Activated naive CD4-positive, alpha-beta T cell treated with anti-CD3 and anti-CD28 coated beads, Interleukin-2, amount 50 U/mL, for 24 hours (primary cell): ENCODE data around the gene GALNT14.

ENCODE experiments used
- H3K27ac Mint-ChIP-seq: one replicate; pipeline ENCODE4 v1.8.0; 2021; ENCODE audit warnings: mild to moderate bottlenecking, mixed read lengths
- H3K27me3 Mint-ChIP-seq: one replicate; pipeline ENCODE4 v1.8.0; 2021; ENCODE audit warnings: mixed read lengths
- H3K36me3 Mint-ChIP-seq: one replicate; pipeline ENCODE4 v1.8.0; 2021; ENCODE audit warnings: mixed read lengths
- H3K4me1 Mint-ChIP-seq: one replicate; pipeline ENCODE4 v1.8.0; 2021; ENCODE audit warnings: mixed read lengths
- H3K4me3 Mint-ChIP-seq: one replicate; pipeline ENCODE4 v1.8.0; 2021; ENCODE audit warnings: mild to moderate bottlenecking, mixed read lengths
- H3K9me3 Mint-ChIP-seq: one replicate; pipeline ENCODE4 v1.8.0; 2021; ENCODE audit warnings: mixed read lengths

The GALNT14 gene

GRCh38 chr2:31081492-31081891, 56.7 kb downstream of the GALNT14 start:
- H3K4me3 Mint-ChIP-seq = no peak overlapping the region
- no peak overlapping the region for H3K27ac Mint-ChIP-seq
- no peaks in the 10 kb centered on the region for H3K36me3 Mint-ChIP-seq
- no peaks in the 10 kb centered on the region for H3K27me3 Mint-ChIP-seq
- H3K4me1 Mint-ChIP-seq = no peaks in the 10 kb centered on the region
- H3K9me3 Mint-ChIP-seq = no peaks in the 10 kb centered on the region

- Mint-ChIP-seq H3K36me3 (no peaks in the 10 kb centered on the region), H3K27me3 (no peaks in the 10 kb centered on the region), H3K27ac (no peak overlapping the region), H3K9me3 (no peaks in the 10 kb centered on the region), H3K4me1 (no peaks in the 10 kb centered on the region), H3K4me3 (no peak overlapping the region)
Measured at GRCh38 chr2:31080361-31080760, 57.9 kb downstream of the GALNT14 start.

GRCh38 chr2:31079665-31080064, 58.6 kb downstream of the GALNT14 start:
- Mint-ChIP-seq H3K36me3 (no peaks in the 10 kb centered on the region), H3K27ac (no peak overlapping the region), H3K4me3 (no peak overlapping the region), H3K4me1 (no peaks in the 10 kb centered on the region), H3K9me3 (no peaks in the 10 kb centered on the region), H3K27me3 (no peaks in the 10 kb centered on the region)

DNA sequence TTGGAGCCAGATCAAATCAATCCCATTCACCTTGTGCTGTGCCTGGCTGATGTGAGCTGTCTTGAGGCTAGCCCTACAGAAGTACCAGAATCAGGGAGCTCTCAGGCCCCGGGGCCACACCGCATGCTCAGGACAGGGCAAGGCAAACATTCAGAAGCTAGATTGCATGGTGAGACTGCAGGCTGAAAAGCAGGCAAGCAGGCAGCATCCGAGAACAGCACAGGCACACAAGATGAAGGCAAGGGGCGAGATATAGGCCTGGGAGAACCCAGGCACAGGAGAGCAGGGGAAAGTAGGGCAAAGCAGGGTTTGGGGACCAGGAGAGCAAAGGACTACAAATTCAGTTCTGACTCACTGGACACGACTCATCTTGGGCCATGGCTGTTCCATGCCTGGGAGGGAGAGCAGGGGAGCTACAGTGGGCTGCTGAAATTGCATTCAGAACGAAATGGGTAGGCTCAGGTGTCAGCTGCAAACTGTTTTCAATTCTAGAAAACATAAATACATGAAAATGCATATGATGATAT, 59.6 kb downstream of the GALNT14 start:
- Mint-ChIP-seq H3K4me1 (no peaks in the 10 kb centered on the region), H3K4me3 (no peak overlapping the region), H3K27me3 (no peaks in the 10 kb centered on the region), H3K27ac (no peak overlapping the region), H3K36me3 (no peaks in the 10 kb centered on the region), H3K9me3 (no peaks in the 10 kb centered on the region)

DNA sequence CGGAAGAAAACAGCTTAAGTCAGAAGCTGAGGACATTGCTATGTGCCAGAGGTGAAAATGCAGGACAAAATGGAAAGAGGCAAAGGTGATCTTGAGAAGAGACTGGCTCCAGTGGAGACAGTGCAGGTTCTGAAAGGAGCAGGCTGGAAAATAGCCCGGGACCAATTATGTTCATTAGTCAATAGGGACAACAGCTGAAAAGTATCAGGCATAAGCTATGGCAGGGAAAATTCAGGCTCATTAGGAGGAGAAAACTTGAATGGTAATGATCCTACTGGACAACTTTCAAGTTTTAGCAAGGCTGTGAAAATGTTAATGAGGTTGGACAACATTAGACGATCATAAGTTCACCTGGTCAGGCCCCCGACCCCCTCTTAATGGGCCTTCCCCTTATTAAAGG, 60.2 kb downstream of the GALNT14 start:
- H3K4me3 Mint-ChIP-seq = no peak overlapping the region
- no peaks in the 10 kb centered on the region for H3K9me3 Mint-ChIP-seq
- H3K36me3 Mint-ChIP-seq = no peaks in the 10 kb centered on the region
- H3K4me1 Mint-ChIP-seq = no peaks in the 10 kb centered on the region
- peaks cover 2% of the 10 kb centered on the region for H3K27me3 Mint-ChIP-seq
- no peak overlapping the region for H3K27ac Mint-ChIP-seq

GRCh38 chr2:31075941-31076590, 62.2 kb downstream of the GALNT14 start:
- H3K4me3 Mint-ChIP-seq = no peak overlapping the region
- H3K4me1 Mint-ChIP-seq = no peaks in the 10 kb centered on the region
- H3K36me3 Mint-ChIP-seq = no peaks in the 10 kb centered on the region
- H3K9me3 Mint-ChIP-seq = no peaks in the 10 kb centered on the region
- H3K27me3 Mint-ChIP-seq = peaks cover 2% of the 10 kb centered on the region
- no peak overlapping the region for H3K27ac Mint-ChIP-seq

DNA sequence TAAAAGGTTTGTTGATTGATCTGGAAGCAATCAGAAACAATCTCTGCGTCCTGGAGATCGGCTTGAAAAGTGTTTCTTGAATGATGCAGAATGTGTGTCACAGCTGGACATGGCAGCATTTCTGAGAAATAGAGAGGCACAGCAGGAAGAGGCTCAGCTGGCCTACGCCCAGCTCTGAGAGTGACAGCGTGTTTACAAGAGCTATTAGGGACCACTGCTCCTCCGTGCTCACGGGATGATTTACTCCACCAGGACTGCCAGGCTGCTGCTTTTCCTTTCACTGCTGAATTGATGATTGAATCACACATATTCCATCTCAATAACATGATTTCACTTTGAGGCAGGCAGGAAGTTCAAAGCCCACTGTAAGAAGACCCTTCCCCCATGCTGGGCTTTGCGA, 62.8 kb downstream of the GALNT14 start:
- H3K27me3 Mint-ChIP-seq = peaks cover 2% of the 10 kb centered on the region
- no peak overlapping the region for H3K27ac Mint-ChIP-seq
- no peaks in the 10 kb centered on the region for H3K9me3 Mint-ChIP-seq
- H3K36me3 Mint-ChIP-seq = no peaks in the 10 kb centered on the region
- H3K4me1 Mint-ChIP-seq = no peaks in the 10 kb centered on the region
- no peak overlapping the region for H3K4me3 Mint-ChIP-seq

DNA sequence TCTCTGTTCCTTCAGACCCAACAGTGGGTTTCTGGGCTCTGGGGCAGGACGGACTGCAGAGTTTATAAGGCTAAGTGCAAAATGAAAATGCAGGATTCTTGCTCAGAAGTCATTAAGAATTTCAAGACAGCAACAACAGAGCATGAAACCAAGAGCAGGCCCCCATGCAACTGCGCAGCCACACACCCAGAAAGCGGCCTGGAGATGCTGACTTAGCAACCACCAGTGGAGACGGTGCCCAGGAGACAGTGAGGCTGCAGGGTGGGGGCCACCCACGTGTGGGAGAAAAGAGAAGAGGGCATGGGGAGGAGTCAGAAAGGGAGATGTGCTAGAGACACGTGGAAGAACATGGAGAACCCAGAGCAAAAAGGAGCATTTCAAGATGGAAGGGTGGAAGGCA, 66.5 kb downstream of the GALNT14 start:
- H3K9me3 Mint-ChIP-seq = no peaks in the 10 kb centered on the region
- H3K36me3 Mint-ChIP-seq = no peaks in the 10 kb centered on the region
- peaks cover 2% of the 10 kb centered on the region for H3K27me3 Mint-ChIP-seq
- H3K27ac Mint-ChIP-seq = no peak overlapping the region
- no peaks in the 10 kb centered on the region for H3K4me1 Mint-ChIP-seq
- no peak overlapping the region for H3K4me3 Mint-ChIP-seq

- Mint-ChIP-seq H3K4me1 (no peaks in the 10 kb centered on the region), H3K36me3 (no peaks in the 10 kb centered on the region), H3K4me3 (no peak overlapping the region), H3K27me3 (peaks cover 2% of the 10 kb centered on the region), H3K9me3 (no peaks in the 10 kb centered on the region), H3K27ac (no peak overlapping the region)
Measured at GRCh38 chr2:31070339-31071125, 67.7 kb downstream of the GALNT14 start.

DNA sequence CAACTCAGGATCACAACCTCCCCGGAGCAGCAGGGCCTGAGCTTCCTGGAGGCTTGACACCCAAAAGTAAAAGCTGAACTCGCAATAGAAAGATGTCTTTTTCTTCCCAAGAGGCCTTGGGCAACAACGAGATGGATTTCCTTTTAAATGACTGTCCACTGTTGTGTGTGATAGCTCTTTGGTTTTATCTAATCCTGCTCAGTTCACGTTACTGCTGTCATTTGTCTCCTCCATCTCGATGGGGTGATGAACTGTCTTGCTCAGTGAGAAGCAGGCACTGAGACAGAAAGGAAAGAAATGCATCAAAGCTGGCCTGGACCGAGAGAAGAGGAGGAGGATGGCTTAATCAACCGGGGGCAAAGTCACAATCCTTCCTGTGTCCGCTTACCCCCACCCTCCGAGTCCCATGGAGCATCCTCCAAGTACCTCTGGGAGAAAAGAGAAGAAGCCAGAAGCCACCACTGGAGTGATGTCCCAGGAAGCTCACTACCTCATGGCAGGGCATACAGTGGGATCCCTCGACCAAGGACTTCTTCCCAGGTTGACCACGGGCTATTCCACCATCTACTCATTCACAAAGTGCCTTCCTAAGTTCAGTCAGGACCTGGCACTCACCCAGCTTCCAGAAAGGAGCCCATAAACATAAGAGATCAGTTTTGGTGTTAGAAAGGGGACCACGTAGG, 68.5 kb downstream of the GALNT14 start:
- H3K27me3 Mint-ChIP-seq = peaks cover 2% of the 10 kb centered on the region
- no peaks in the 10 kb centered on the region for H3K36me3 Mint-ChIP-seq
- no peak overlapping the region for H3K27ac Mint-ChIP-seq
- H3K4me3 Mint-ChIP-seq = no peak overlapping the region
- no peaks in the 10 kb centered on the region for H3K4me1 Mint-ChIP-seq
- no peaks in the 10 kb centered on the region for H3K9me3 Mint-ChIP-seq

- Mint-ChIP-seq H3K27me3 (no peaks in the 10 kb centered on the region), H3K4me1 (no peaks in the 10 kb centered on the region), H3K9me3 (no peaks in the 10 kb centered on the region), H3K27ac (no peak overlapping the region), H3K36me3 (no peaks in the 10 kb centered on the region), H3K4me3 (no peak overlapping the region)
Measured at GRCh38 chr2:31067259-31067658, 71.0 kb downstream of the GALNT14 start.

DNA sequence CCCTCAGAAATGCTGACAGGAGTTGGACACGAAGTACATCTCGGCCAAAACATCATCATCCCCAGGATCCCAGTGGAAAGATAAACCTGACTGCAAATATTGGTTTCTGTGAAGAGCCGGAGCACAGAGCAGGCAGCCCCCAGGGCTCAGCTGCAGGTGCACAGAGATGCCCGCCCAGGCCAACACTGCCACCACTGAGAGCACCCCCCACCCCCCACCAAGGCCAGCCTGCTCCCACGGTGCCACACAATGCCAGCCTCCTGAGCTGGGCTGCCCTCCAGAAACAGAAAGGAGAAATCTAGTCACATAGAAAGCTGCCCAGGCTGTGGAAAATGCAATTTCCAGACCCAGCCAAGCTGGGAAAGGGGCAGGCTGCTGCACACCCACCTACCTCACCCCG, 71.7 kb downstream of the GALNT14 start:
- no peak overlapping the region for H3K27ac Mint-ChIP-seq
- H3K27me3 Mint-ChIP-seq = no peaks in the 10 kb centered on the region
- no peaks in the 10 kb centered on the region for H3K36me3 Mint-ChIP-seq
- no peaks in the 10 kb centered on the region for H3K9me3 Mint-ChIP-seq
- H3K4me1 Mint-ChIP-seq = no peaks in the 10 kb centered on the region
- H3K4me3 Mint-ChIP-seq = no peak overlapping the region

GRCh38 chr2:31066086-31066485, 72.2 kb downstream of the GALNT14 start:
- H3K4me1 Mint-ChIP-seq = no peaks in the 10 kb centered on the region
- no peak overlapping the region for H3K27ac Mint-ChIP-seq
- no peaks in the 10 kb centered on the region for H3K36me3 Mint-ChIP-seq
- H3K27me3 Mint-ChIP-seq = no peaks in the 10 kb centered on the region
- H3K4me3 Mint-ChIP-seq = no peak overlapping the region
- no peaks in the 10 kb centered on the region for H3K9me3 Mint-ChIP-seq

- no peak overlapping the region for H3K27ac Mint-ChIP-seq
- H3K27me3 Mint-ChIP-seq = no peaks in the 10 kb centered on the region
- no peaks in the 10 kb centered on the region for H3K36me3 Mint-ChIP-seq
- no peaks in the 10 kb centered on the region for H3K4me1 Mint-ChIP-seq
- H3K4me3 Mint-ChIP-seq = no peak overlapping the region
- H3K9me3 Mint-ChIP-seq = no peaks in the 10 kb centered on the region
Measured at GRCh38 chr2:31065356-31065755, 72.9 kb downstream of the GALNT14 start.

DNA sequence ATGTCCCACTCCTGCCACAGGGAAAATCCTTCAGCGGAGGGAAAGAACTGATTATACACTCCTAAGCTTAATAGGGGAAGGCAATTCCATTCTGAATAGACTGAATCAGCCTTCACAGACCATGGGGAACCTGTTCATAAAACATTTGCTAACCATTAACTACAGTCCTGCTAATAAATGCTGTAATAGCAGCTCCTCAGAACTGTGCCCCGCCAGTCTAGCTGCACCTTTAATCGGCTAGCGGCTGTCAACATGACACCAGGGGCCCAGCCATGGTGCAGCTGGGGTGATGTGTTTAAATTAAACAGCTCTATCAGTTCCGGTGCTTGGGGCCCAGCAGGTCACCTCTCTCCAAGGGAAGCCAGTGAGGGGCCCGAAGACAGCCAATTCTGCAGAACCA, 77.8 kb downstream of the GALNT14 start:
- Mint-ChIP-seq H3K4me1 (no peaks in the 10 kb centered on the region), H3K27ac (no peak overlapping the region), H3K4me3 (no peak overlapping the region), H3K27me3 (no peaks in the 10 kb centered on the region), H3K9me3 (no peaks in the 10 kb centered on the region), H3K36me3 (no peaks in the 10 kb centered on the region)
